ENCODE results near the gene PHF2.

GRCh38 chr9:93541581-93542349 lies 34.6 kb upstream of the PHF2 start:
- TF ChIP-seq EZH2phosphoT487 (IDR thresholded peaks at IDR 0.05; ENCODE audit: borderline replicate concordance) (no peak), CTCF (conservative IDR thresholded peaks at IDR 0.05; ENCODE audit: low read length) (no peak)
